ENCODE results near the gene ZNF592. TPM values are rescaled to one million over a fixed set of nuclear protein-coding genes. Genes with fewer than 3 reads are reported as not detected.

Gene ZNF592
- total and polyA plus RNA-seq, 9 of the 15 experiments (the other 6 are each of a cell fraction or from before 2014, with no cell fraction given): 0.88 to 23.8 (median 7.4) TPM

DNA sequence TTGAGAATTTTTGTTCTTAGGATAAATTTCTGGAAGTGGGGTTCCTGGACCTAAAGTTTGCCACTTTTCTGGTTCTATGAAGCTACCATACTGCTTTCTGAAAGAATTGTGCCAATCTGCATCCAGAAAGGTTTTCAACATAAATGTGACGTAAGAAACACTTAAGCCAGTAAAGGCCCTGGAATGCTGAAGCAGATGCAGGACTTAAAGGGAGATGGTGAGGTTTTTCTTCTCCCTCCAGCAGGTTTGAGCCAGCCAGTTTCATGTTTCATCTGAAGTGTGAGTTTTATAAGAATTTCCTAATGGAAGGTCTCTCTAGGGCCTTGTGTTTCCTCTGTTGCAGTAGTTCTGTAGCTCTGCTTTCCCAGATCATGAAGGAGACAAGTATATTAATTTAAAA is 33.1 kb downstream of the ZNF592 start:
- no peak for FAIRE-seq
- no peak for ATAC-seq

DNA sequence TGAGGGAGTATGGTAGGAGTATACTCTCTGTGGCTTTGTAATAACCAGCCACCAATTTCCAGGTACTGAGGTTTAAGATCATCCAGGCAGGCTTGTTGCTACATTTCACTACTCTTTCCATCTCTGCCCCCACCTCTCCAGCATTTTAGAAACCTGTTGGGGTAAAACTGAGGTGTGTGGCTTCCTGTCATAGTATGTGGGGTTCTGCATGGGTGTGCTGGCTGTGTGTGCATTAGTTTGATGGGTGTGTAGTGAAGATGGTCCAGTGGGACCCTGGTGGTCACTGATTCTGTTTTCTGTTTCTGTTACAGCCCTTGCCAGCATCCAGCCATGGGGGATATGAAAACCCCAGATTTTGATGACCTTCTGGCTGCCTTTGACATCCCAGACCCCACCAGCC is 34.0 kb downstream of the ZNF592 start:
- Histone ChIP-seq H4K20me1 (replicated peaks; ENCODE audit: control insufficient read depth, insufficient read depth, low read length) (peaks cover 8% of the 10 kb centered on the region; the same call in 1 of the 2 replicates), H3K27me3 (ENCODE audit: control insufficient read depth in 2 of 2, insufficient read depth in 2 of 2, low read length in 2 of 2) (no peaks in the 10 kb centered on the region), H3K9me3 (replicated peaks; ENCODE audit: control insufficient read depth, insufficient read depth, low read depth, low read length) (no peaks in the 10 kb centered on the region), H3K36me3 (ENCODE audit: control insufficient read depth, insufficient read depth, low read length) (peaks cover 63% of the 10 kb centered on the region), H3K9me1 (ENCODE audit: control insufficient read depth, insufficient read depth, low read length) (peaks cover 6% of the 10 kb centered on the region), H3K4me3 (no peak overlapping the region), H3K79me2 (ENCODE audit: control insufficient read depth, insufficient read depth, low read length) (peaks cover 28% of the 10 kb centered on the region), H2AFZ (ENCODE audit: low read depth, low read length) (no peak overlapping the region), H3K27ac (ENCODE audit: extremely low read depth, low read depth, low read length) (no peak overlapping the region), H3K4me2 (ENCODE audit: insufficient read depth, low read length) (no peak overlapping the region), H3K4me1 (replicated peaks in 1 of 2; ENCODE audit: control insufficient read depth in 2 of 2, insufficient read depth in 2 of 2, low read length in 2 of 2) (peaks cover 11 to 12% of the 10 kb centered on the region in 2 experiments; a peak in 4 of 5 replicates), H3K9ac (ENCODE audit: insufficient read depth in 1 of 2, low read depth in 2 of 2, low read length in 2 of 2) (no peak overlapping the region)
- FAIRE-seq: no peak
- CTCF ChIA-PET (ENCODE audit: low intra/inter-chr PET ratio): no interaction called here
- no peak for ATAC-seq
- intact Hi-C loops (cut with micrococcal nuclease): no loop called here
- TF ChIP-seq ETV1 (tag; conservative IDR thresholded peaks at IDR 0.05; ENCODE audit: low read depth) (no peak), ZNF75A (CRISPR knock-in tag; IDR thresholded peaks at IDR 0.05) (no peak), KDM5B (IDR thresholded peaks at IDR 0.05; ENCODE audit: insufficient replicate concordance, low read depth, low read length) (no peak), LEF1 (IDR thresholded peaks at IDR 0.05) (no peak), ZKSCAN1 (IDR thresholded peaks at IDR 0.05; ENCODE audit: low read depth, low read length) (no peak)
- TF ChIP-seq, protein P1, sequence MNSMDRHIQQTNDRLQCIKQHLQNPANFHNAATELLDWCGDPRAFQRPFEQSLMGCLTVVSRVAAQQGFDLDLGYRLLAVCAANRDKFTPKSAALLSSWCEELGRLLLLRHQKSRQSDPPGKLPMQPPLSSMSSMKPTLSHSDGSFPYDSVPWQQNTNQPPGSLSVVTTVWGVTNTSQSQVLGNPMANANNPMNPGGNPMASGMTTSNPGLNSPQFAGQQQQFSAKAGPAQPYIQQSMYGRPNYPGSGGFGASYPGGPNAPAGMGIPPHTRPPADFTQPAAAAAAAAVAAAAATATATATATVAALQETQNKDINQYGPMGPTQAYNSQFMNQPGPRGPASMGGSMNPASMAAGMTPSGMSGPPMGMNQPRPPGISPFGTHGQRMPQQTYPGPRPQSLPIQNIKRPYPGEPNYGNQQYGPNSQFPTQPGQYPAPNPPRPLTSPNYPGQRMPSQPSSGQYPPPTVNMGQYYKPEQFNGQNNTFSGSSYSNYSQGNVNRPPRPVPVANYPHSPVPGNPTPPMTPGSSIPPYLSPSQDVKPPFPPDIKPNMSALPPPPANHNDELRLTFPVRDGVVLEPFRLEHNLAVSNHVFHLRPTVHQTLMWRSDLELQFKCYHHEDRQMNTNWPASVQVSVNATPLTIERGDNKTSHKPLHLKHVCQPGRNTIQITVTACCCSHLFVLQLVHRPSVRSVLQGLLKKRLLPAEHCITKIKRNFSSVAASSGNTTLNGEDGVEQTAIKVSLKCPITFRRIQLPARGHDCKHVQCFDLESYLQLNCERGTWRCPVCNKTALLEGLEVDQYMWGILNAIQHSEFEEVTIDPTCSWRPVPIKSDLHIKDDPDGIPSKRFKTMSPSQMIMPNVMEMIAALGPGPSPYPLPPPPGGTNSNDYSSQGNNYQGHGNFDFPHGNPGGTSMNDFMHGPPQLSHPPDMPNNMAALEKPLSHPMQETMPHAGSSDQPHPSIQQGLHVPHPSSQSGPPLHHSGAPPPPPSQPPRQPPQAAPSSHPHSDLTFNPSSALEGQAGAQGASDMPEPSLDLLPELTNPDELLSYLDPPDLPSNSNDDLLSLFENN (IDR thresholded peaks at IDR 0.05; ENCODE audit: low read depth in 2 of 2, low read length in 2 of 2): no peak
- TF ChIP-seq, protein P2, sequence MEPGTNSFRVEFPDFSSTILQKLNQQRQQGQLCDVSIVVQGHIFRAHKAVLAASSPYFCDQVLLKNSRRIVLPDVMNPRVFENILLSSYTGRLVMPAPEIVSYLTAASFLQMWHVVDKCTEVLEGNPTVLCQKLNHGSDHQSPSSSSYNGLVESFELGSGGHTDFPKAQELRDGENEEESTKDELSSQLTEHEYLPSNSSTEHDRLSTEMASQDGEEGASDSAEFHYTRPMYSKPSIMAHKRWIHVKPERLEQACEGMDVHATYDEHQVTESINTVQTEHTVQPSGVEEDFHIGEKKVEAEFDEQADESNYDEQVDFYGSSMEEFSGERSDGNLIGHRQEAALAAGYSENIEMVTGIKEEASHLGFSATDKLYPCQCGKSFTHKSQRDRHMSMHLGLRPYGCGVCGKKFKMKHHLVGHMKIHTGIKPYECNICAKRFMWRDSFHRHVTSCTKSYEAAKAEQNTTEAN (CRISPR knock-in tag; IDR thresholded peaks at IDR 0.05): no peak
- POLR2A ChIA-PET: no interaction called here
- no TSS peak for BruUV-seq (replicated peaks)
- no peak for DNase-seq (ENCODE audit: extremely low read depth in 1 of 4, low spot score in 3 of 4)
- in situ Hi-C loops (cut with MboI): no loop called here

More for the DNA sequence above, 33.1 kb downstream of the ZNF592 start:
- H3K36me3 ChIP-seq (ENCODE audit: control insufficient read depth, insufficient read depth, low read length): peaks cover 61% of the 10 kb centered on the region
- no peak overlapping the region for H3K4me2 ChIP-seq (ENCODE audit: insufficient read depth, low read length)
- peaks cover 11 to 12% of the 10 kb centered on the region in 2 experiments; a peak in 4 of 5 replicates for H3K4me1 ChIP-seq (replicated peaks in 1 of 2; ENCODE audit: control insufficient read depth in 2 of 2, insufficient read depth in 2 of 2, low read length in 2 of 2)
- H3K4me3 ChIP-seq: no peak overlapping the region
- H2AFZ ChIP-seq (ENCODE audit: low read depth, low read length): no peak overlapping the region
- peaks cover 6% of the 10 kb centered on the region for H3K9me1 ChIP-seq (ENCODE audit: control insufficient read depth, insufficient read depth, low read length)
- POLR2A ChIA-PET: no interaction called here
- H3K27me3 ChIP-seq (ENCODE audit: control insufficient read depth in 2 of 2, insufficient read depth in 2 of 2, low read length in 2 of 2): no peaks in the 10 kb centered on the region
- H3K27ac ChIP-seq (ENCODE audit: extremely low read depth, low read depth, low read length): no peak overlapping the region
- H3K9me3 ChIP-seq (replicated peaks; ENCODE audit: control insufficient read depth, insufficient read depth, low read depth, low read length): no peaks in the 10 kb centered on the region
- no TSS peak for BruUV-seq (replicated peaks)
- peaks cover 4% of the 10 kb centered on the region; the same call in 1 of the 2 replicates for H4K20me1 ChIP-seq (replicated peaks; ENCODE audit: control insufficient read depth, insufficient read depth, low read length)
- H3K9ac ChIP-seq (ENCODE audit: insufficient read depth in 1 of 2, low read depth in 2 of 2, low read length in 2 of 2): no peak overlapping the region
- intact Hi-C loops (cut with micrococcal nuclease) (no loop called here), in situ Hi-C loops (cut with MboI) (no loop called here)
- peaks cover 23% of the 10 kb centered on the region for H3K79me2 ChIP-seq (ENCODE audit: control insufficient read depth, insufficient read depth, low read length)
- DNase-seq (ENCODE audit: extremely low read depth in 1 of 4, low spot score in 3 of 4): no peak
- CTCF ChIA-PET (ENCODE audit: low intra/inter-chr PET ratio): no interaction called here
- no peak for TF ChIP-seq SMAD4 (CRISPR knock-in tag; conservative IDR thresholded peaks at IDR 0.05)
- no peak for TF ChIP-seq ZKSCAN3 (CRISPR knock-in tag; IDR thresholded peaks at IDR 0.05)
- no peak for TF ChIP-seq GATAD2B (IDR thresholded peaks at IDR 0.05; ENCODE audit: borderline replicate concordance)
- no peak for TF ChIP-seq TSC22D4 (tag; IDR thresholded peaks at IDR 0.05)
- WGBS (ENCODE audit: insufficient coverage, low coverage, missing lambda C conversion rate): 100% methylated on average over 1 of the region's 1 CpG

All from K562 (cell line).